Vagina (tissue), 2 donors: ENCODE results near the gene LIAS.
A peak's percentile ranks its signal among the peaks of the same experiment; 100 is the strongest.

Experiments
- CTCF ChIP-seq, 3 experiments: fragments of 450-650 bp in 2 of 3; fragments of 200-600 bp in 1 of 3; sonication (generic) in 1 of 3; IDR thresholded peaks; one replicate each; pipeline ENCODE4 v1.5.1; 2017 to 2019; ENCODE audit warnings: antibody characterized with exemption in 3 of 3, mild to moderate bottlenecking in 2 of 3, moderate library complexity in 2 of 3
- POLR2A ChIP-seq, 2 donors: fragments of 450-650 bp; IDR thresholded peaks; one replicate each; pipeline ENCODE4 v1.6.1; 2017; ENCODE audit warnings: antibody characterized with exemption in 2 of 2, mild to moderate bottlenecking in 2 of 2, moderate library complexity in 2 of 2

DNA sequence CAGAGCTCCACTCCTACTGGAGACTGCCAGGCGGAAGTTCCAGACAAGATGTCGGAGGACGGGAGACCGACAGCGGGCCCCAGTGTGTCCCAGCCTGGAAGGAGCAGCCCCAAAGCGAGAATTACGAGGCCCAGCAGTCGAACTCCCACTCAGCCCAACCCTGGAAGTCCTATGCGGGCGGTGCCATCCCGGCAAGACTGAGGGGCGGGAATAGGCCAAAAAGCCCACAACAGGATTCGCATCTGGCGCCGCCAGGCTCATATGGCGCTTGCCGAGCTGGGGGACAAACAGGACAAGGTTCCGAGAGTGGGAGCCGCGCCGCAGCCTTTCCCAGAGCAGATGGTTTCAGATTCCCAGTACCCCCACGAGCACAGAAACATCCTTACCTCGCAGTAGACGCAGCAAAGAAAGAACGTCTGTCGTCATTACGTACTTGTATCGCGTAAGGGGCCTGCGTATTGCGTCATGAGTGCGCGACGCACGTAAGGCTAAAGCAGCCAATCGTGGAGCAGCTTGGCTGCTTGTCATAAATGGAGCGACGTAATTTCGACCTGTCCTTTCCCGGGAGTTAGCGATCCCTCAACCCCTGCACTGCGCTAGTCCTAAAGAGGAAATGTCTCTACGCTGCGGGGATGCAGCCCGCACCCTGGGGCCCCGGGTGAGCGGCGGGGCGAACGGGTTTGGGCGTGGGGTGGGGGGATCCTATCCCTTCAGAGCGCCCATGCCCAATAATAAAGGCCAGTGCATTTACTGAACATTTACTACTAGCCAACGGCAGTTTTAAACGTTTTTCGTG lies at the start of gene LIAS, which contains the start of gene RPL9:
- peak in 1 of 2 donors; percentile 88 for TF ChIP-seq POLR2A (IDR thresholded peaks at IDR 0.05)
- no peak for TF ChIP-seq CTCF (IDR thresholded peaks at IDR 0.05)
